ENCODE results near the gene SIPA1L3. TPM values are rescaled to one million over a fixed set of nuclear protein-coding genes. Genes with fewer than 3 reads are reported as not detected.

Gene SIPA1L3
- total and polyA plus RNA-seq, 10 of the 15 experiments (the other 5 are each of a cell fraction or from before 2014, with no cell fraction given) = 0.24 to 66.2 (median 19.1) TPM

GRCh38 chr19:38009650-38010242 is 102.7 kb downstream of the SIPA1L3 start (continued):
- TF ChIP-seq TCF7 (IDR thresholded peaks at IDR 0.05; ENCODE audit: borderline replicate concordance) = no peak
- TF ChIP-seq CBX5 (IDR thresholded peaks at IDR 0.05; ENCODE audit: low read depth) = no peak
- TF ChIP-seq NFIC (IDR thresholded peaks at IDR 0.05; ENCODE audit: low read depth, low read length) = peak; percentile 43; the same call in 1 of the 2 replicates
- no peak for TF ChIP-seq TARDBP (IDR thresholded peaks at IDR 0.05; ENCODE audit: borderline replicate concordance)
- TF ChIP-seq SMAD1 (IDR thresholded peaks at IDR 0.05; ENCODE audit: low read depth, partially characterized antibody) = no peak
- peak; percentile 52; the same call in 1 of the 2 replicates for TF ChIP-seq ATF7 (IDR thresholded peaks at IDR 0.05; ENCODE audit: low read depth)
- peak; percentile 90 for TF ChIP-seq IKZF1 (conservative IDR thresholded peaks at IDR 0.05)
- no peak for TF ChIP-seq PRDM15 (CRISPR knock-in tag; IDR thresholded peaks at IDR 0.05)
- peak in 1 of 2 experiments; percentile 70; a peak in 2 of 3 replicates for TF ChIP-seq EGR1 (IDR thresholded peaks at IDR 0.05; ENCODE audit: borderline replicate concordance in 1 of 2, low read depth in 2 of 2, low read length in 2 of 2)
- TF ChIP-seq TBL1XR1 (IDR thresholded peaks at IDR 0.05; ENCODE audit: low read depth, low read length) = no peak
- TF ChIP-seq SUZ12 (IDR thresholded peaks at IDR 0.05; ENCODE audit: unreplicated experiment) = no peak
- 0 out of 4 replicates have a peak, but pooled peaks of 1 of the 2 experiments have one; percentile 27 for TF ChIP-seq BHLHE40 (IDR thresholded peaks at IDR 0.05; ENCODE audit: borderline replicate concordance in 1 of 2, low read depth in 2 of 2, low read length in 1 of 2)
- no peak for TF ChIP-seq NR2C2 (IDR thresholded peaks at IDR 0.05; ENCODE audit: borderline replicate concordance, control insufficient read depth, insufficient read length, low read depth)
- TF ChIP-seq TCF12 (IDR thresholded peaks at IDR 0.05; ENCODE audit: low read depth, low read length) = peak; percentile 69; the same call in 1 of the 2 replicates
- TF ChIP-seq RFX5 (IDR thresholded peaks at IDR 0.05; ENCODE audit: low read depth, low read length) = no peak
- no peak for TF ChIP-seq MAX (IDR thresholded peaks at IDR 0.05; ENCODE audit: low read depth, low read length)
- no peak for TF ChIP-seq MXI1 (IDR thresholded peaks at IDR 0.05; ENCODE audit: low read depth, low read length)
- no peak for TF ChIP-seq USF1 (IDR thresholded peaks at IDR 0.05; ENCODE audit: borderline replicate concordance, extremely low read length, insufficient read depth, low read depth, low read length)
- TF ChIP-seq, protein P1, sequence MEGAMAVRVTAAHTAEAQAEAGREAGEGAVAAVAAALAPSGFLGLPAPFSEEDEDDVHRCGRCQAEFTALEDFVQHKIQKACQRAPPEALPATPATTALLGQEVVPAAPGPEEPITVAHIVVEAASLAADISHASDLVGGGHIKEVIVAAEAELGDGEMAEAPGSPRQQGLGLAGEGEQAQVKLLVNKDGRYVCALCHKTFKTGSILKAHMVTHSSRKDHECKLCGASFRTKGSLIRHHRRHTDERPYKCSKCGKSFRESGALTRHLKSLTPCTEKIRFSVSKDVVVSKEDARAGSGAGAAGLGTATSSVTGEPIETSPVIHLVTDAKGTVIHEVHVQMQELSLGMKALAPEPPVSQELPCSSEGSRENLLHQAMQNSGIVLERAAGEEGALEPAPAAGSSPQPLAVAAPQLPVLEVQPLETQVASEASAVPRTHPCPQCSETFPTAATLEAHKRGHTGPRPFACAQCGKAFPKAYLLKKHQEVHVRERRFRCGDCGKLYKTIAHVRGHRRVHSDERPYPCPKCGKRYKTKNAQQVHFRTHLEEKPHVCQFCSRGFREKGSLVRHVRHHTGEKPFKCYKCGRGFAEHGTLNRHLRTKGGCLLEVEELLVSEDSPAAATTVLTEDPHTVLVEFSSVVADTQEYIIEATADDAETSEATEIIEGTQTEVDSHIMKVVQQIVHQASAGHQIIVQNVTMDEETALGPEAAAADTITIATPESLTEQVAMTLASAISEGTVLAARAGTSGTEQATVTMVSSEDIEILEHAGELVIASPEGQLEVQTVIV (IDR thresholded peaks at IDR 0.05; ENCODE audit: borderline replicate concordance, partially characterized antibody) = no peak
- TF ChIP-seq STAT1 (conservative IDR thresholded peaks at IDR 0.05) = no peak
- TF ChIP-seq MYB (IDR thresholded peaks at IDR 0.05; ENCODE audit: borderline replicate concordance, low read depth, low read length) = no peak
- no peak for TF ChIP-seq SIN3A (IDR thresholded peaks at IDR 0.05; ENCODE audit: low read depth, low read length)
- no peak for TF ChIP-seq RBBP5 (conservative IDR thresholded peaks at IDR 0.05)

Data from GM12878 (cell line).